HG02938 (cell line): ENCODE data around the gene ZNF512B.
"Not testable (repeated sequence)": the region's sequence is repeated elsewhere in the genome, so short reads cannot be mapped to it uniquely, and the experiment has no call there.

ENCODE experiments used
- ATAC-seq: cut with Tn5 transposase; IDR thresholded peaks from one replicate; pipeline ENCODE4 v1.9.1; 2021; ENCODE audit warnings: mild to moderate bottlenecking, moderate library complexity; ENCODE audit not compliant: unreplicated experiment

Gene ZNF512B

GRCh38 chr20:63978319-63979228 lies 8.8 kb upstream of the ZNF512B start:
- ATAC-seq = no peak

DNA sequence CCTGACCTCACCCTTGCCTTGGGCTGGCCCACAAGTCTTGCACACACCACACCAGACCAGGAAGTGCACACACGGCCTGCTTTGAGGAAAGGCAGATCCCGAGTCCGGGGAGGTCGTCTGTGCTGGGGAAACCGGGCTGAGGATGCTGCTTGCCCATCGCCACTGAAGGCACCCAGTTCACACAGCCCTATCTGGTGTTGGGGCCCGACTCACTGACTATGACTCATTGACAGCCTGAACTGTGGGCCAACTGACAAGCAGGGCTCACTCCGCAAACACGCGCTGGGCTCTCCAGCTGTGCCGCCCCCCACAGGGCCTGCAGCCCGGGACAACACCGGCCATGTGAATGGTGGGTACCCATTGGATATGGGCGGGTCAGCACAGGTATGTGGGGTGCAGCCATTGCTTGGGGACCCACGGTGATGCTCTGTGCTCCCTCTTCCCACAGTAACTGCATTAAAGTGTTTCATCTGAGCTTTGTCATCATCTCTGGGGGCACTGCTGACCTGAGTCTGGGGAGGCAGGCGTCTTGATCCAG lies 8.1 kb upstream of the ZNF512B start:
- ATAC-seq = no peak

- no peak for ATAC-seq
Observed at GRCh38 chr20:63976980-63977738, 7.4 kb upstream of the ZNF512B start.

GRCh38 chr20:63976511-63976910 lies 6.8 kb upstream of the ZNF512B start:
- ATAC-seq = not testable (repeated sequence)

DNA sequence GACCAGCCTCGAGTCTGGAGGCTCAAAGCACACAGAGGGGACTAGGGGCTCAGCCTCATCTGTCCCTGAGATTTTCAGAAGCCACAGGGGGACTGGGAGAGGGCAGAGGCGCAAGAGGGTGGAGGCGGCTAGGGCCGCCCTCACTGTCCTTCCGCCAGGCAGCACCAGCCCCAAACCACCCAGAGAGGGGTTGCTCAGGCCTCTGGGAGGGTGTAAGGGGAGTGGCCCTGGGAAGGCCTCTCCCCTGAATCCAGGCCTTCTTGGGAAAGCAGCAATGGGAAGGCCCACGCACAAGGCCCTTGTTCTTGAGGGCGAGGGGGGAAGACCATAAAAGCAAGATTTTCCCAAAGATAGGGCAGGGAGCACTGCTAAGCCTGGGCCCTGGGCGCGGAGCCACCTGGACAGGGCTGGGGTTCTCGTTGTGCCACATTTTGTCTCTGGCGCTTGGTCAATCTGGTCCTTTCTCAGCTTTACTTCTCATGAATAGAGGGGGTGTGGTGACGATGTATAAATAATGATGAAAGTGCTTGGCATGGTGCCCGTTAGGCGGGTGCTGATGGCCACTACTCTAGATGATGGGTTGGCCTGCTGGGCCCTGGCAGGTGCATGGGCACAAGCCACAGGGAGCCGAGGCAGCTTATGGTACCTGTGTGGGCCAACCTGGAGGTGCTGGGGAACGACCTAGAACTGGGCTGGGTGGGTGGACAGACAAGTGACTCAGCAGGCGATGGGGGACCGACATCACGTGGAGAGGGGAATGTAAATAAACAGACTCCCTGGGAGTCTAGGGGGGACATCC lies 4.9 kb upstream of the ZNF512B start:
- ATAC-seq = no peak

- no peak for ATAC-seq
Observed at GRCh38 chr20:63973636-63974401, 4.1 kb upstream of the ZNF512B start.

GRCh38 chr20:63973160-63973479 lies 3.4 kb upstream of the ZNF512B start:
- ATAC-seq = no peak

DNA sequence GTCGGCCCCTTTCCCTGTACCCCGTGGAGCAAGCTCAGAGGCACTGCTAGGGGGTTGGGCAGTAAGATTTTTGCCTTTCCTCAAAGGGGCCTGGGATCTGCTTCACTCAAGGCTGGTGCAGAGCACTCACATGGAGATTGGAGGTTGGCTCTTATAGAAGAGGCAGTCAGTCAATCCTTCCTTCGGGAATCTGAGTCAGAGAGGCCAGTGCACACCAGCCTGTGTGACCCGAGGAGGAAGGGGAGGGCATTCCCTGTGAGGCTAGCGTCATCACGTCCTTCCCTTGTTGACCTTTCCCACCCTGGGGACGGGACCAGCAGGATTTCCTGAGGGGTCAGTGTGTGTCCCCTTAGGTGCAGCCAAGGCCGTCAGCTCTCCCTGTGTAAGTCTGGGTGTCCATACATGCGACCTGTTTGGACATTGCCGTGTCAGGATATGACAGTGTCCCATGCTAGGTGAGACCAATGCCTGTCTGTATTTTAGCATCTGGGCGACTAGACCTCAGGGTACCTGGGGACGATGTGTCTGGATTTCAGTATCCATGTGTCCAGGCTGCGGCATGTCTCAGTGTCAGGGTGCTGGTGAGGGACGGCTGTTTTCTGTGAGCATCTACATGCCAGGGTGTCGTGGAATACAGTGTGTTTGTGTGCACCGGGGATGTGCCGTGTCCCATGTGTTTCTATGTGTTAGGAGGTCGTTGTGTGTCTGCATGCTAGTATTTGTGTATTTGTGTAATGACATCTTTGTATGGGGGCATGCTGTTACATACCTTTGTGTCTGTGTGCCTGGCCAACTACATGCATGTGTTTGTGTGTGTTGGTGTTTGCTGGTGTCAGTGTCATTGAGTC lies 2.8 kb upstream of the ZNF512B start:
- ATAC-seq = no peak

GRCh38 chr20:63971960-63972311 lies 2.2 kb upstream of the ZNF512B start:
- ATAC-seq = not testable (repeated sequence)

GRCh38 chr20:63970714-63971431 lies 1.1 kb upstream of the ZNF512B start:
- no peak for ATAC-seq

DNA sequence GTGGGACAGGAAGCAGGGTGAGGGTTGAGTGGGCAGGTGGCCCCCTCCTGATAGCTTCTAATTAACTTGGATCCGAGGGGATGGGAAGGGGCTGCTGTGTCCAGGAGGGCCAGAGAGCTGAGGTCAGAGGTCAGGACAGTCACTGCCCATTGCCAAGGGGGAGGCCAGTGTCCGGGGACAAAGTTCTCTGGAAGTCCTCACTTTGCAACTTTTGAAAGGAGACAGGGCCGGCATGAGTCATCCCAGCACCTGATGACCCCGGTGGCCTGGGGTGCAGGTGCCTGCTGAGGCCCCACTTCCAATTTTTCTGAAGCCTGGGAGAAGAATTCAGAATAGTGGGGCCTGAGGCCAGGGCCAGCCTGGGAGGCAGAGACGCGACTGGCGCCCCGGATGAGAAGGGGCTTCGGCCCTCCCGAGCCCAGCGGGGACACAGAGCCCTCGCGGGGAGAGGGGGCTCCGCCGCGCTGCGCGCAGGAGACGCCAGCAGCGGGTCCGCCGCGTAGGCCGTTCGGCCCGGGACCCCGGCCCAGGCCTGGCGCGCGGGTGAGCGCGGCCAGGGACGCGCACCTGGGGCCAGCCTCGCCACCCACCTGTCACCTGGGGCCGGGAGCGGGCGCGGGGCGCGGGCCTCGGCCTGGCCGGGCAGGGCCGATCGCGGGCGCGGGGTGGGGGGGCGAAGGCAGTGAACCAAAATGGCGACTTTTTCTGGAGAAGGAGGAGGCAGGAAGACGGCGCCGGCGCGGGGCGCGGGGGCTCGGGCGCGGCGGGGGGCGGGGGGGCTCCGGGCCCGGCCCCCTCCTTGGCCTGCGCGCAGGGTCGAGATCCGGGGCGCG lies 586 bp downstream of the ZNF512B start:
- no peak for ATAC-seq

GRCh38 chr20:63968136-63968927 lies 1.4 kb downstream of the ZNF512B start:
- no peak for ATAC-seq

DNA sequence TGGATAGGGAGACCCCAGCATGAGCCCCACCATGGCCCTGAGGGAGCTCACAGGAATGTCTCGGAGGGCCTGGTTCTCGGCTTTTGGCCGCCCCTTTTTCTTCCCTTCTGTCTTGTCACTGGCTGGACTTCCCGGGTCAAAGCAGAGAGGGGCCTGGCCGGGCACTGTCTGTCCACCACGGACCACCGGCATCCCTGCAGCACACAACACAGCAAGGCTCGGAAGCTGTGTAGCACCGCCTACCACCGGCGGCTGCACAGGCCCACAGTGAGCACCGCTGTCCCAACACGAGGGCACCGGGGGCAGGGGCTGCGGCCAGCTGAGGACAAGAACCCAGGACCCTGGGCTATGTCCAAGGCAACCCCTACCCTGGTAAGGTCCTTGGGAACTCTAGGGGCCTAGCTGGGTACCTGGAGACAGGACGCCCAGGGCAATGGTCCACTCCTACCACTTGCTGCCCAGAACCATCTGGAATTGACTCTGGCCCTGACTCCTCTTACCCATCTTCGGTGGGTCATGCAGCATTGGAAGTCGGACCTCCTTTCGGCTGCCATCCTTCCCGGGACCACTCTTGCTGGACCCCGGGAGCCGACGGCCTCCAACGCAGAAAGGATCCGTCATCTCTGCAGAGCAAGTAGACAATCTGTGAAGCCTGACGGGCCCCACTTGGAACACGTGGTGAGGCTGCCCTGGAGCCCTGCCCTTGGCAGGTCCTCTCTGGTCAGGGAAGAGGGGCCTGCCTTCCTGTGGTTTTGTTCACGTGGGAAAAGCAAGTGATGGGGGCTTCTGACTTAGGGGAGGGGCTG lies 2.2 kb downstream of the ZNF512B start:
- ATAC-seq = no peak

DNA sequence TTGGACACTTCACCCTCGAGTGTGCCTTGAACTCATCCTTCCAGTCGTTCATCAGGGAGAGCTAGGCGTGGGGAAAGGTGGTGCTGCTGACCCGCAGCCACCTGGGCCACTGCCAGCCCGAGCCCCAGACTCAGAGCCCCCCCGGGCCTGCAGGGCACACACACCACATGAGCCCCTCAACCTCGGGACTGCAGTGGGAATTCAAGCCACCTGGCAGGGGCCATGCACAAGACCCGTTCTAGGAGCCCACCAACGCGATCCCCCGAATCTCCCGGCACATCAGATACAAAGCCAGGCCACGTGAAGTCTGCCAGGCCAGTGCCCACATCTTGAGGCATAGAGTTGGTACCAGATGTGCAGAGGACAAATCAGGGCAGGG lies 2.8 kb downstream of the ZNF512B start:
- ATAC-seq = no peak

DNA sequence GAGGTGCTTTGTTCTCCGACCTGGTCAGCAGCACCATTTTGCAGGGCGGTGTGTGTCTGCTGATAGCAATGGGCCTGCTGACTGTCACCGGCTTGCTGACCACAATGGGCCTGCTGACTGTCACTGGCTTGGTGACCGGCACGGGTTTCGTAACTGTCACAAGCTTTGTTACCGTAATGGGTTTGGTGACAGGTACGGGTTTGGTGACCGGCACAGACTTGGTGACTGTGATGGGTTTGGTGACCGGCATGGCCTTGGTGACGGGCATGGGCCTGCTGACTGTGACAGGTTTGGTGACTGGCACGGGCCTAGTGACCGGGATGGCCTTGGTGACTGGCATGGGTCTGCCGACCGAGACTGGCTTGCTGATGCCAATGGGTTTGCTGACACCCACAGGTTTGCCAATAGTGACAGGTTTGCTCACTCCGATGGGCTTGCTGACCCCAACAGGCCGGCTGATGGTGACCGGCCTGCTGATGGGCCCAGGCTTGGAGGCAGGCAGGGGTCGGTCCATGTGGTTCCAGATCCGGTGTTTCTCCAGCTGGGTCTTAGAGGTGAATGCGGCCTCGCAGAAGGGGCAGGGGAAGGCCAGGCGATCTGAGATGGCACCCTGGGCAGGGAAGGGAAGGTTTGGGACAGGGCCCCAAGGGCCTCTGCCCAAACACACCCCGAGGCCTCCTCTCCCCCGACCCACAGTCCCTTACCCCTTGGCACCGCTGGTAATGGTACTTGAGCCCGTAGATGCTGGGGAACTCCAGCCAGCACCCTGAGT lies 3.4 kb downstream of the ZNF512B start:
- ATAC-seq = no peak

DNA sequence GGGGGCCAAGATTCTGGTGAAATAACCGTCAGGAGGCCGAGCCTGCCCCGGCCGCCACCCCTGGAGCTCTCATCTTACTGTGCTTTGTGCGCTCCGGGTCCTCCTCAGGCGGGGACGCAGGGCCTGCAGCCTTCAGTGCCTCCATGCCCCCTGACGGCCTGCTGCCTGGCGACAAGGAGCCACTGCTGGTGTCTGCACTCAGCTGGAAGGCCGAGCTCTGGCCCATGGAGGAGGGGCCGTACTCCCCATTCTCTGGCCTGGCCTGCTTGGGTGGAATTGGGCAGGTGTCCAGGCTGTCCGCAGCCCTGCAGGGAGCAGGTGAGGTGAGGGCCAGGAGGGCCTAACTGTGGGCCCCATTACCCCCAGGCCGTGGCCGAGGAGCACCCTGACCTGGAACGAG lies 5.3 kb downstream of the ZNF512B start:
- ATAC-seq = no peak
